H1 (cell line): Measurements from ENCODE around the gene CLPTM1L. TPM values are rescaled to one million over a fixed set of nuclear protein-coding genes. Genes with fewer than 3 reads are reported as not detected.

Source experiments
- CTCF ChIA-PET: fragments of 300-600 bp; sonication (Branson Sonifier 250); formaldehyde crosslinking; loops from one replicate; lab custom pipeline; 2021; ENCODE audit not compliant: partially characterized antibody; lab: Charles Lee
- POLR2A ChIA-PET: fragments of 300-600 bp; sonication (Branson Sonifier 250); formaldehyde crosslinking; loops from one replicate; lab custom pipeline; 2021; ENCODE audit warnings: inconsistent platforms; ENCODE audit not compliant: partially characterized antibody; lab: Charles Lee
- DNase-seq, 2 experiments: peaks; one replicate each; pipeline versions ENCODE4 v3.0.0 to v3.0.0-alpha.2; 2010 to 2022; ENCODE audit warnings: low spot score in 2 of 2, low read depth in 1 of 2, mixed read lengths in 1 of 2
- FAIRE-seq: peaks from 2 replicates; lab custom pipeline; 2011; peaks lifted over from hg19 to GRCh38; lab: Jason Lieb, UNC
- H2AFZ ChIP-seq: 2 replicates; pipeline ENCODE4 v1.8.1; 2012; ENCODE audit warnings: low read length, inconsistent platforms
- H2AK5ac ChIP-seq: 2 replicates; pipeline ENCODE4 v1.6.1; 2013; ENCODE audit warnings: low read depth, low read length
- H2BK120ac ChIP-seq: replicated peaks from 2 replicates; pipeline ENCODE3; 2013; ENCODE audit warnings: low read depth, low read length, inconsistent platforms
- H2BK12ac ChIP-seq: 2 replicates; pipeline ENCODE4 v1.6.1; 2013; ENCODE audit warnings: low read depth, low read length
- H2BK15ac ChIP-seq: 2 replicates; pipeline ENCODE4 v1.6.1; 2013; ENCODE audit warnings: low read length
- H2BK20ac ChIP-seq: 2 replicates; pipeline ENCODE4 v1.6.1; 2013; ENCODE audit warnings: low read length
- H2BK5ac ChIP-seq: 2 replicates; pipeline ENCODE4 v1.6.1; 2013; ENCODE audit warnings: low read depth, low read length
- H3K14ac ChIP-seq: 2 replicates; pipeline ENCODE4 v1.6.1; 2013; ENCODE audit warnings: inconsistent platforms; ENCODE audit not compliant: insufficient read length
- H3K18ac ChIP-seq: 2 replicates; pipeline ENCODE4 v1.6.1; 2013; ENCODE audit warnings: low read length; ENCODE audit errors: extremely low read depth
- H3K23ac ChIP-seq: 2 replicates; pipeline ENCODE4 v1.6.1; 2013; ENCODE audit warnings: inconsistent platforms; ENCODE audit not compliant: insufficient read length
- H3K23me2 ChIP-seq: 2 replicates; pipeline ENCODE4 v1.6.1; 2013; ENCODE audit warnings: low read depth, low read length
- H3K27ac ChIP-seq: 2 replicates; pipeline ENCODE4 v1.6.1; 2011; ENCODE audit warnings: low read depth, low read length, inconsistent platforms
- H3K27me3 ChIP-seq, 4 experiments: replicated peaks in 1 of 4; 1 replicate in 1 of 4; 2 replicates in 3 of 4; pipeline versions ENCODE4 v1.6.1 to v1.8.1; 2011 to 2013; ENCODE audit warnings: low read length in 3 of 4, mild to moderate bottlenecking in 3 of 4, inconsistent platforms in 2 of 4, mixed read lengths in 2 of 4, moderate library complexity in 1 of 4; ENCODE audit not compliant: control insufficient read depth in 3 of 4, insufficient read depth in 3 of 4; ENCODE audit errors: extremely low read depth in 1 of 4
- H3K36me3 ChIP-seq, 4 experiments: 2 replicates each; pipeline versions ENCODE4 v1.6.1 to v1.8.1; 2011 to 2013; ENCODE audit warnings: mild to moderate bottlenecking in 4 of 4, low read length in 3 of 4, moderate library complexity in 2 of 4, control low read depth in 1 of 4, inconsistent platforms in 1 of 4; ENCODE audit not compliant: insufficient read depth in 4 of 4, control insufficient read depth in 2 of 4
- H3K4ac ChIP-seq: replicated peaks from 2 replicates; pipeline ENCODE3; 2013; ENCODE audit warnings: low read length, low read depth, mixed read lengths, inconsistent platforms; ENCODE audit not compliant: insufficient read length
- H3K4me1 ChIP-seq, 4 experiments: replicated peaks in 1 of 4; 1 replicate in 1 of 4; 2 replicates in 3 of 4; pipeline versions ENCODE4 v1.6.1 to v1.8.1; 2011 to 2013; ENCODE audit warnings: low read length in 3 of 4, inconsistent platforms in 2 of 4, mixed read lengths in 1 of 4; ENCODE audit not compliant: insufficient read depth in 4 of 4, control insufficient read depth in 3 of 4
- H3K4me2 ChIP-seq, 2 experiments: 2 replicates each; pipeline versions ENCODE4 v1.6.1 to v1.8.1; 2011 to 2013; ENCODE audit warnings: low read depth in 2 of 2, low read length in 2 of 2, control low read depth in 1 of 2, inconsistent platforms in 1 of 2, mild to moderate bottlenecking in 1 of 2; ENCODE audit not compliant: insufficient read depth in 1 of 2
- H3K4me3 ChIP-seq, 4 experiments: fragments of 200-600, 300-600 bp in 1 of 4; sonication (generic), shearing (Covaris generic), sonication (Bioruptor Twin) in 1 of 4; 2 replicates each; pipeline versions ENCODE4 v1.5.1 to v1.8.1; 2011 to 2016; ENCODE audit warnings: low read length in 4 of 4, low read depth in 3 of 4, control low read depth in 2 of 4, inconsistent platforms in 2 of 4, mild to moderate bottlenecking in 2 of 4, mixed read lengths in 1 of 4, moderate library complexity in 1 of 4; ENCODE audit not compliant: insufficient read depth in 2 of 4; ENCODE audit errors: extremely low read depth in 1 of 4
- H3K56ac ChIP-seq: replicated peaks from 2 replicates; pipeline ENCODE3; 2013; ENCODE audit warnings: low read depth, mild to moderate bottlenecking, mixed read lengths, low read length, inconsistent platforms; ENCODE audit not compliant: insufficient read length
- H3K79me1 ChIP-seq: 2 replicates; pipeline ENCODE4 v1.6.1; 2013; ENCODE audit warnings: low read depth, low read length, control low read depth
- H3K79me2 ChIP-seq, 2 experiments: 2 replicates each; pipeline versions ENCODE4 v1.6.1 to v1.8.1; 2012 to 2013; ENCODE audit warnings: low read length in 2 of 2, mild to moderate bottlenecking in 2 of 2, inconsistent platforms in 1 of 2; ENCODE audit not compliant: insufficient read depth in 2 of 2, control insufficient read depth in 1 of 2
- H3K9ac ChIP-seq, 4 experiments: replicated peaks in 1 of 4; 1 replicate in 1 of 4; 2 replicates in 3 of 4; pipeline versions ENCODE4 v1.6.1 to v1.8.1; 2011 to 2013; ENCODE audit warnings: low read depth in 3 of 4, low read length in 3 of 4, control low read depth in 2 of 4, mild to moderate bottlenecking in 2 of 4, moderate library complexity in 2 of 4, inconsistent platforms in 1 of 4; ENCODE audit errors: extremely low read depth in 1 of 4
- H3K9me3 ChIP-seq, 2 experiments: 2 replicates each; pipeline versions ENCODE4 v1.6.1 to v1.8.1; 2012 to 2013; ENCODE audit warnings: mild to moderate bottlenecking in 2 of 2, moderate library complexity in 2 of 2, control low read depth in 1 of 2, inconsistent platforms in 1 of 2, low read depth in 1 of 2, low read length in 1 of 2, mixed read lengths in 1 of 2; ENCODE audit not compliant: insufficient read depth in 2 of 2
- H4K20me1 ChIP-seq, 2 experiments: replicated peaks in 1 of 2; 2 replicates each; pipeline versions ENCODE3 to v1.8.1; 2011 to 2013; ENCODE audit warnings: inconsistent platforms in 2 of 2, low read length in 2 of 2, mild to moderate bottlenecking in 1 of 2; ENCODE audit not compliant: insufficient read depth in 2 of 2, control insufficient read depth in 1 of 2
- H4K5ac ChIP-seq: 2 replicates; pipeline ENCODE4 v1.6.1; 2013; ENCODE audit warnings: low read length, low read depth, mixed read lengths, inconsistent platforms; ENCODE audit not compliant: insufficient read length
- H4K8ac ChIP-seq: 2 replicates; pipeline ENCODE4 v1.8.0; 2013; ENCODE audit warnings: mild to moderate bottlenecking, moderate library complexity, low read length, inconsistent platforms; ENCODE audit not compliant: insufficient read depth; ENCODE audit errors: extremely low read depth
- H4K91ac ChIP-seq: replicated peaks from 2 replicates; pipeline ENCODE3; 2013; ENCODE audit warnings: low read length, mixed read lengths, inconsistent platforms; ENCODE audit not compliant: insufficient read length
- ASH2L ChIP-seq: fragments of 200-600, 300-600 bp; sonication (generic); IDR thresholded peaks from one replicate; pipeline ENCODE4 v1.7.1; 2017; ENCODE audit warnings: low read length
- BACH1 ChIP-seq: IDR thresholded peaks from 2 replicates; pipeline ENCODE4 v1.6.1; 2012; ENCODE audit warnings: low read length, improper control_type of control experiment
- CREB1 ChIP-seq: IDR thresholded peaks from 2 replicates; pipeline ENCODE4 v1.6.1; 2012; ENCODE audit warnings: inconsistent platforms
- EP300 ChIP-seq, 2 experiments: IDR thresholded peaks; 1 replicate in 1 of 2; 2 replicates in 1 of 2; pipeline ENCODE4 v1.6.1; 2011 to 2012; ENCODE audit warnings: low read depth in 2 of 2, low read length in 2 of 2, mild to moderate bottlenecking in 2 of 2, borderline replicate concordance in 1 of 2, inconsistent platforms in 1 of 2, moderate library complexity in 1 of 2
- HDAC2 ChIP-seq, 2 experiments: fragments of 300-600 bp in 1 of 2; sonication (generic) in 1 of 2; IDR thresholded peaks; 2 replicates each; pipeline ENCODE4 v1.6.1; 2011 to 2012; ENCODE audit warnings: low read depth in 2 of 2, low read length in 2 of 2, mild to moderate bottlenecking in 2 of 2, moderate library complexity in 2 of 2, borderline replicate concordance in 1 of 2, inconsistent platforms in 1 of 2
- KDM5A ChIP-seq: fragments of 200-600 bp; IDR thresholded peaks from 2 replicates; pipeline ENCODE4 v1.7.1; 2012; ENCODE audit warnings: mild to moderate bottlenecking, low read length, inconsistent platforms, mixed read lengths
- NRF1 ChIP-seq: IDR thresholded peaks from 2 replicates; pipeline ENCODE4 v1.6.1; 2011; ENCODE audit warnings: mild to moderate bottlenecking, low read depth, low read length, improper control_type of control experiment
- WGBS, 2 experiments: shearing (Covaris generic) in 1 of 2; methylation state at CpG; one replicate each; pipeline versions ENCODE4 v1.1.6 to v1.1.7; 2013 to 2015; ENCODE audit warnings: low lambda C conversion rate in 2 of 2, mixed read lengths in 2 of 2, inconsistent platforms in 1 of 2, low coverage in 1 of 2, missing lambda C conversion rate in 1 of 2; ENCODE audit not compliant: insufficient replicate concordance in 2 of 2, insufficient coverage in 1 of 2, insufficient read length in 1 of 2; ENCODE audit errors: extremely low coverage in 1 of 2, missing lambda C conversion rate in 1 of 2; 5-methylcytosine and 5-hydroxymethylcytosine counted together
- polyA plus RNA-seq, 7 experiments: library from polyadenylated mRNA; depleted of rRNA in 3 of 7; stranded (reverse) in 5 of 7; unstranded in 2 of 7; fragments of >200 nt in 5 of 7; fragments of 200-250 nt in 2 of 7; gene quantifications; 1 replicate in 5 of 7; 2 replicates in 1 of 7; 4 replicates in 1 of 7; pipeline versions ENCODE4 v1.2.1 to v1.2.3, GENCODE V29; 2011 to 2013; ENCODE audit warnings: missing spikeins in 2 of 7, mixed read lengths in 2 of 7
- total RNA-seq: library from RNA; stranded (reverse); fragmentation: NEBNext Ultra II Directional; extraction: Animal tissue kit (Norgen Biotek cat#: 25700); gene quantifications from 2 replicates; pipeline ENCODE4 v1.2.1, GENCODE V29; 2021
- TF ChIP-seq, protein P1 (sequence below), 3 experiments: IDR thresholded peaks; 1 replicate in 2 of 3; 2 replicates in 1 of 3; pipeline versions ENCODE4 v1.5.1 to v1.6.1; 2011; ENCODE audit warnings: low read length in 3 of 3, mild to moderate bottlenecking in 3 of 3, inconsistent platforms in 2 of 3, low read depth in 1 of 3, moderate library complexity in 1 of 3; ENCODE audit not compliant: insufficient read depth in 1 of 3; ENCODE audit errors: control extremely low read depth in 1 of 3

The CLPTM1L gene
- total and polyA plus RNA-seq, 2 of the 8 experiments (the other 6 are each of a cell fraction or from before 2014, with no cell fraction given), result 102 to 119 TPM

DNA sequence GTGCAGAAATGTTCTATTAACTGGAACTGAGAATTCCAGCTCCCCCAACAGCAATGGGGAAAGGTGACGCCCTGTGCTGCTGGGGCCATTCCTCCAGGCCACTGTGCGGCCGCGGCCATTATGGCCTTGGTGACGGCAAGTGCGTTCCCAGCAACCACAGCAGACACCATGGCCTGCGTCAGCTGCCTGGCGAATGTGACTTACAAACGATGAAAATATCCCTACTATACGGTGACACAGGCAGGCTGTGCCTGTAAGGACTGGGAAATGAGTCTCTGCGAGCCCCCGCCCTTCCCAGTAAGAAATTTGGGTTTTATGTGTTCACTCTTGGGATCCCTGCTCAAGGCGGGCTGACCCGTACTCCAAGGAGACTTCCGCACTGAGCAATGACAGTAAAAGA is 20.6 kb downstream of the CLPTM1L start:
- DNase-seq (no peak), FAIRE-seq (no peak)
- Histone ChIP-seq H2BK20ac (no peak overlapping the region), H3K79me1 (no peaks in the 10 kb centered on the region; the same call in none of the 2 replicates), H3K4me2 (no peak overlapping the region), H3K36me3 (peaks cover 17 to 64% (median 49%) of the 10 kb centered on the region in 4 experiments), H3K23ac (no peak overlapping the region), H3K79me2 (peaks cover 0 to 6% of the 10 kb centered on the region in 2 experiments; a peak in 2 of 4 replicates), H4K20me1 (peaks cover 2 to 14% of the 10 kb centered on the region in 2 experiments), H3K4ac (no peak overlapping the region), H4K8ac (no peak overlapping the region), H3K14ac (no peak overlapping the region), H2BK5ac (no peak overlapping the region; the same call in 1 of the 2 replicates), H4K5ac (no peak overlapping the region), H3K9ac (no peak overlapping the region), H3K4me3 (no peak overlapping the region), H2BK12ac (no peak overlapping the region), H3K27me3 (no peaks in the 10 kb centered on the region), H3K56ac (no peak overlapping the region), H3K23me2 (no peaks in the 10 kb centered on the region), H2BK120ac (no peak overlapping the region), H3K4me1 (no peaks in the 10 kb centered on the region; a peak in 1 of 7 replicates), H2AFZ (no peak overlapping the region), H3K27ac (no peak overlapping the region), H2BK15ac (no peak overlapping the region), H3K9me3 (peaks cover 0 to 4% of the 10 kb centered on the region in 2 experiments; a peak in 1 of 4 replicates), H2AK5ac (no peak overlapping the region), H3K18ac (no peak overlapping the region), H4K91ac (no peak overlapping the region)
- 88% methylated on average over 15 of the region's 15 CpGs; no CpG with 5 or more reads in 1 of the 2 experiments for WGBS, 2 experiments
- ChIA-PET POLR2A (interaction anchor here (2.8 kb wide), 1 partner anchor 9 kb away, joined by 11 read pairs; no protein-coding TSS in a partner anchor), CTCF (interaction anchor here (0.6 to 1.9 kb wide), 7 partner anchors 11 to 321 kb away, joined by 3 to 5 read pairs (median 3); no protein-coding TSS in a partner anchor)
- TF ChIP-seq, protein P1, sequence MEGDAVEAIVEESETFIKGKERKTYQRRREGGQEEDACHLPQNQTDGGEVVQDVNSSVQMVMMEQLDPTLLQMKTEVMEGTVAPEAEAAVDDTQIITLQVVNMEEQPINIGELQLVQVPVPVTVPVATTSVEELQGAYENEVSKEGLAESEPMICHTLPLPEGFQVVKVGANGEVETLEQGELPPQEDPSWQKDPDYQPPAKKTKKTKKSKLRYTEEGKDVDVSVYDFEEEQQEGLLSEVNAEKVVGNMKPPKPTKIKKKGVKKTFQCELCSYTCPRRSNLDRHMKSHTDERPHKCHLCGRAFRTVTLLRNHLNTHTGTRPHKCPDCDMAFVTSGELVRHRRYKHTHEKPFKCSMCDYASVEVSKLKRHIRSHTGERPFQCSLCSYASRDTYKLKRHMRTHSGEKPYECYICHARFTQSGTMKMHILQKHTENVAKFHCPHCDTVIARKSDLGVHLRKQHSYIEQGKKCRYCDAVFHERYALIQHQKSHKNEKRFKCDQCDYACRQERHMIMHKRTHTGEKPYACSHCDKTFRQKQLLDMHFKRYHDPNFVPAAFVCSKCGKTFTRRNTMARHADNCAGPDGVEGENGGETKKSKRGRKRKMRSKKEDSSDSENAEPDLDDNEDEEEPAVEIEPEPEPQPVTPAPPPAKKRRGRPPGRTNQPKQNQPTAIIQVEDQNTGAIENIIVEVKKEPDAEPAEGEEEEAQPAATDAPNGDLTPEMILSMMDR (IDR thresholded peaks at IDR 0.05; ENCODE audit: control extremely low read depth in 1 of 3, insufficient read depth in 1 of 3, low read depth in 1 of 3, low read length in 3 of 3), result no peak
- TF ChIP-seq CREB1, result no peak
- no peak for TF ChIP-seq ASH2L
- TF ChIP-seq KDM5A, result no peak
- TF ChIP-seq NRF1, result no peak
- TF ChIP-seq EP300 (IDR thresholded peaks at IDR 0.05; ENCODE audit: borderline replicate concordance in 1 of 2, low read depth in 2 of 2, low read length in 2 of 2), result no peak
- no peak for TF ChIP-seq BACH1
- no peak for TF ChIP-seq HDAC2 (IDR thresholded peaks at IDR 0.05; ENCODE audit: borderline replicate concordance in 1 of 2, low read depth in 2 of 2, low read length in 2 of 2)
